ENCODE data around the gene OR8G5. TPM values are rescaled to one million over a fixed set of nuclear protein-coding genes. Genes with fewer than 3 reads are reported as not detected.
"Not testable (repeated sequence)": the region's sequence is repeated elsewhere in the genome, so short reads cannot be mapped to it uniquely, and the experiment has no call there.

Gene OR8G5, protein sequence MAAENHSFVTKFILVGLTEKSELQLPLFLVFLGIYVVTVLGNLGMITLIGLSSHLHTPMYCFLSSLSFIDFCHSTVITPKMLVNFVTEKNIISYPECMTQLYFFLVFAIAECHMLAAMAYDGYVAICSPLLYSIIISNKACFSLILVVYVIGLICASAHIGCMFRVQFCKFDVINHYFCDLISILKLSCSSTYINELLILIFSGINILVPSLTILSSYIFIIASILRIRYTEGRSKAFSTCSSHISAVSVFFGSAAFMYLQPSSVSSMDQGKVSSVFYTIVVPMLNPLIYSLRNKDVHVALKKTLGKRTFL
- under 1 TPM in 5 of 10 donors, not detected in 5; 0.20 to 0.32 (median 0.26) TPM for polyA plus RNA-seq (ENCODE audit: insufficient read length in 10 of 10)
- long read RNA-seq, donor 1 = 0 reads
- long read RNA-seq, donor 2 = 0 reads
- long read RNA-seq, donor 3 = 0 reads
- long read RNA-seq, donor 4 = 0 reads
- long read RNA-seq, donor 5 = 0 reads
- long read RNA-seq, donor 6 = 0 reads
- long read RNA-seq, donor 7 = 0 reads
- long read RNA-seq, donor 8 = 0 reads
- long read RNA-seq, donor 9 = 0 reads

DNA sequence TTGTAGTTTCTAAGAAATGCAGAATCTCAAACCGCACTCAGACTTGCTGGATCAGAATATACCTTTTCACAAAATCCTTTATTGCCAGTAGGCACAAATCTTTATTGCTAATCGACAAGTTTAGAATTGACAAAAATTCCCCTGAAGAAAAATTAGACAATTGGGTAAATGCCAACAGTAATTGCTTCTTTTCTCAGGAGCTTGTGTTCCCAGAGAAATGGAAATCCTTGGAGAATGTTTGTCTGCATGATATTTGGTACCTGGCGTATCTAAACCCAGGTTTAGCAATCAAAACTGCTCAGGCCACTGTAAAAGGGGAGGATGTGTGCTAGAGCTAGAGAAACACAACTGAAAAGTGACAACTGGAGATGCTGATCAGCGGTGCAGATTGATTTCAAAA is at the start of gene OR8G5:
Gene OR8G5, plus strand, starts transcription at position 301 of the 400 bp plus-strand sequence. CDS start 8,556 bp downstream, outside the sequence.
- no peak for DNase-seq

DNA sequence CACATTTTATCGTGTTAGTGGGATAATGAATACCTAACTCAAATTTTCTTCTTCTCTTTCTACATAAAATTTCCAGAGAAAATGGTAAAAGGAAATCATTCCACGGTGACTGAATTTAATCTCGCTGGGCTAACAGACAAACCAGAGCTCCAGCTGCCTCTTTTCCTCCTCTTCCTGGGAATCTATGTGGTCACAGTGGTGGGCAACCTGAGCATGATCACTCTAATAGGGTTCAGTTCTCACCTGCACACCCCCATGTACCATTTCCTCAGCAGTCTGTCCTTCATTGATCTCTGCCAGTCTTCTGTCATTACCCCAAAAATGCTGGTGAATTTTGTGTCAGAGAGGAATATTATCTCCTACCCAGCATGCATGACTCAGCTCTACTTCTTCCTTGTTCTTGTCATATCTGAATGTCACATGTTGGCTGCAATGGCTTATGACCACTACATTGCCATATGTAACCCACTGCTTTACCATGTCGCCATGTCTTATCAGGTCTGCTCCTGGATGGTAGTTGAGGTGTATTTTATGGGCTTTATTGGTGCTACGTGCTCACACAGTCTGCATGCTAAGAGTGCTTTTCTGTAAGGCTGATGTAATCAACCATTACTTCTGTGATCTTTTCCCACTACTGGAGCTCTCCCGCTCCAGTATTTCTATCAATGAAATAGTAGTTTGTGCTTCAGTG is 48.9 kb upstream of the OR8G5 start:
- DNase-seq = no peak

DNA sequence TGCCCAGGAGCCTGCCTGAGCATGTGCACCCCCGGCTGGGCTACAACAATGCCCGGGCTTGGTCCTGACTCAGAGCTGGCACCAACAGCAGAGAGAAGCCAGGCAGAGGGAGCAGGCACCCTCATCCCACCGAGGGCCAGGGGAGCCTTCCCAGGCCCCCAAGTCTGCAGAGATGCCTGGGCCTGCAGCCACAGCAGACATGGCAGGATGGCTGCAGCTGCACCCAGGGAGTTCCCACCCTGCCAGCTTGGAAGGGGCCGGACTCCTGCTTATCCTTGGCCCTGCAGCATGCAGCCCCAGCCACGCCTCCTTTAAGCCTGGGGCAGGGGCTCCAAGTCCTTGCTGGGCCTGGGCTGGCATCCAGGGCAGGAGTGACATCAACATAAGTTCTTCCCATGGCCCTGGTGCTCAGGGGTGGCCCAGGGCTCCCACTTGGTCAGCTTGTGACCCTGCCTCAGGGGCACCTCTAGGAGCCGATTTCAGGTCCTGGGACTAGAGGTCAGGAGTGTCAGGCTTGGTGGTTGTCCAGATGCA is 46.3 kb upstream of the OR8G5 start:
- no peak for DNase-seq

DNA sequence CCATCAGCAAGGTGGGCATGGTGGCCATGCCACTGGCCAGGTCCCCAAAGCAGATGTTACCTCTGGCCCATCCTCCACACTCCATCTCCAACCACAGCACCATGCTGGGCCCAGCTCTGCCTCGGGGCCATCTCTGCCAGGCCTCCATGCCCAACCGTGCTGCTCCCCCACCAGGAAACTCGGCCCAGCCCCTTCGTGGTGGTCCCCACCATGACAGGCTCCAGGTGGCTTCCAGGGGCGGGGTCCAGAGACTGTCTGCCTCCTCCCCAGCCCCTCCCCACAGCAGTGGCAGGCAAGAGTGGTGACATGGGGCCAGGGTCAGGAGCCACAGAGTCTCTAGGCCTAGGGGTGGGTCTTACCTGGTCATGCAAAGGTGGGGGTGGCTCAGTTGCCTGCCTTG is 45.8 kb upstream of the OR8G5 start:
- DNase-seq = no peak

DNA sequence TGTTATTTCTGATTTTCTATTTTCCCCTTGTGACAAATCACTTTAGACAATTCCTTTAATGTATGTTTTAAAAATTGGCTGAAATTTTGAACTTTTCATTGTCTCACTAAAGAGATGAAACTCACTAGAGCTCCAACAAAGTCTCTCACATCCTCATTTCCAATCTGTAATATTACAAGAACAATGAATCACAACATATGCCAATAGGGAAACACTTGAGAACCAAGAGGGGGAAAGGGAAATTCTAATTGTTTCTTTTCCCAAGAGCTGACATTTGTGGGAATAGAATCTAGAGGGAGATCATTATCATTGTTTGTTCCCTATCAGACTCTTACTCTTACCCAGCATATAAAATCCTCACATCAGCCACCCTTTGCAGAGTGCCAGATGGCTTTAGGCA is 44.9 kb upstream of the OR8G5 start:
- DNase-seq = no peak

DNA sequence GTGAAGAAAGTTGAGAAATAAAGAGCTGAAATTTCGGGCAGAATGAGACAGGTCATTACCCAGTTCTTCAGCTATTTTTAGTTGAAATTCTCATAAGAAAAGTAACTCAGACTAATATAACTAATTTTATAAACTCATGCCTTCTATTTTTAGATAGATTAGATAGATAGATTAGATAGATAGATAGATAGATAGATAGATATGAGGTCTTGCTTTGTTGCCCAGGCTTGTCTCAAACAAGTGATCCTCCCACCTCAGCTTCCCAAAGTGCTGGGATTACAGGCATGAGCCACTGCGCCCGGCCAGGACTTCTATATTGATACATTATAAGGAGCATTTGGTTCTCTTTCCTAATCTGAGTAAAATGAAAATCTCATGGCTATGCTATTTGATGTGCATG is 42.1 kb upstream of the OR8G5 start:
- DNase-seq = no peak

DNA sequence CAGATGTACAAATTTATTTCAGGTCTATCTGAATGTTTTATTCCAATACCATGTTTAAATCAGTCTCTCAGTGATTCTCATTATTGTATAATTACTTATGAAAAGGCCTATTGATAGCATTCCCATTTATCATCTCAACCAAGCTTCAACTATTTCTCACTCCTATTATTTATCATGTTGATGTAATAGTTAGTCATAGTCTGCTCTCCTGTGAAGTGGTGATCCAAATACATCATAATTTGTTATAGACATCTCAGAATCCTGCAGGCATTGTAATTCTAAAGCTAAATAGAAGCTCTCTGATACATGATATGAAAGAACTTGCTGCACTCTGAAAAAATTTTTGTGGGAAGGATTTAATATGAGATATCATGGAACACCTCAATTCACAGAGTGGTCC is 37.0 kb upstream of the OR8G5 start:
- no peak for DNase-seq

DNA sequence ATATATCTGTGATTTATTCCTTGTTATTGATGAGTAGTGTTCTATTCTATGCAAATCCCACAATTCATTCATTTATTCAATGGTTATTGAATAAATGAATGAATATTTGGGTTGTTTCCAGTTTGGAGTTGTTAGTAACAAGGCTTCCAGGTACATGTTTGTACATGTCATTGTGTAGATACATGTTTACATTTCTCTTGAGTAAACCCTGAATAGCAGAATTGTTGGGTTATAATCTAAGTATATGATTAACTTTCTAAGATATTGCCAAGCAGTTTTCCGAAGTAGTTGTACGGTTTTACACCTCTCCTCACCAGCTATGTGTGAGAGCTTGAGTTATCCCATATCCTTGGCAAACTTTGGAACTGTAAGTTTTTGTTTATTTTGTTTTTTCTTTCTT is 33.8 kb upstream of the OR8G5 start:
- no peak for DNase-seq

DNA sequence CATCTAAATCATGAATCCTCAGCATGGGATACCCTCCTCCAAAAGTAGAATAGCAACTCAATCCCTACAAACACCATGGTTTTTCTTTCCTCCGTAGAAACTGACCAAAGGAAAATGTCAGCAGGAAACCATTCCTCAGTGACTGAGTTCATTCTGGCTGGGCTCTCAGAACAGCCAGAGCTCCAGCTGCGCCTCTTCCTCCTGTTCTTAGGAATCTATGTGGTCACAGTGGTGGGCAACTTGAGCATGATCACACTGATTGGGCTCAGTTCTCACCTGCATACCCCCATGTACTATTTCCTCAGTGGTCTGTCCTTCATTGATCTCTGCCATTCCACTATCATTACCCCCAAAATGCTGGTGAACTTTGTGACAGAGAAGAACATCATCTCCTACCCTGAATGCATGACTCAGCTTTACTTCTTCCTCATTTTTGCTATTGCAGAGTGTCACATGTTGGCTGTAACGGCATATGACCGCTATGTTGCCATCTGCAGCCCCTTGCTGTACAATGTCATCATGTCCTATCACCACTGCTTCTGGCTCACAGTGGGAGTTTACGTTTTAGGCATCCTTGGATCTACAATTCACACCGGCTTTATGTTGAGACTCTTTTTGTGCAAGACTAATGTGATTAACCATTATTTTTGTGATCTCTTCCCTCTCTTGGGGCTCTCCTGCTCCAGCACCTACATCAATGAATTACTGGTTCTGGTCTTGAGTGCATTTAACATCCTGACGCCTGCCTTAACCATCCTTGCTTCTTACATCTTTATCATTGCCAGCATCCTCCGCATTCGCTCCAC is 31.4 kb upstream of the OR8G5 start:
- peak in 2 of 3 donors; percentile 3 to 26 for DNase-seq

DNA sequence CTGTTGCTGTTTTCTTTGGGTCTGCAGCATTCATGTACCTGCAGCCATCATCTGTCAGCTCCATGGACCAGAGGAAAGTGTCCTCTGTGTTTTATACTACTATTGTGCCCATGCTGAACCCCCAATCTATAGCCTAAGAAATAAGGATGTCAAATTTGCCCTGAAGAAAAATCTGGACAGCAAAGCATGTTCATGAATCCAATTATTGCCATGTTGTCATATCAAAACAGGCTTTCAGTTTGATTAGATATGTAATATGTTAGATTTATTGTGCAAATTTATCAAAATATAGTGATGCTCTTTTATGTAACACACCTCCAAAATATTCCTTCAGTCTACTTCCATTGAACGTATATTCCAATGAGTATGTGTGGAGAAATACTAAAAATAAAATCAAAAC is 30.7 kb upstream of the OR8G5 start:
- DNase-seq = no peak

DNA sequence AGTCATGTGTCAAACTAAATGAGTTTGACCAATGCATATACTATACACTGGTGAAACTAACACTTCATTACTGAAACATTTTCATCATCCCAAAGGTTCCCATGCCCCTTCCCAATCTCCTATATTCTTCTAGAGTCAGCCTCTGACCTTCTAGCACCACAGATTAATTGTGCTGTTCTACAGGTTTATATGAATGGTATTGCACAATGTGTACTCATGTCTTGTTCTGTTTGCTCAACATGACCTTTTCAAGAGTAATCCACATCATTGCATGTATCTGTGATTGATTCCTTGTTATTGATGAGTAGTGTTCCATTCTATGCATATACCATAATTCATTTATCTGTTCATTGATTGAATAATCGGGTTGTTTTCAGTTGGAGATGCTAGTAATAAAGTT is 22.8 kb upstream of the OR8G5 start:
- DNase-seq = no peak

DNA sequence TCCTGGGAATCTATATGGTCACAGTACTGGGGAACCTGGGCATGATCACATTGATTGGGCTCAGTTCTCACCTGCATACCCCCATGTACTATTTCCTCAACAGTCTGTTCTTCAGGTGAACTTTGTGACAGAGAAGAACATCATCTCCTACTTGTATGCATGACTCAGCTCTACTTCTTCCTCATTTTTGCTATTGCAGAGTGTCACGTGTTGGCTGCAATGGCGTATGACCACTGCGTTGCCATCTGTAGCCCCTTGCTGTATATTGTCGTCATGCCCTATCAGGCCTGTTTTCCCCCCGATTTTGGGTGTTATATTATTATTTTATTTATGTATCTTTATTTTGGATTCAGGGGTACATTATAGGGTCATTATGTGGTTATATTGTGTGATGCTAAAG is 17.7 kb upstream of the OR8G5 start:
- DNase-seq = no peak

DNA sequence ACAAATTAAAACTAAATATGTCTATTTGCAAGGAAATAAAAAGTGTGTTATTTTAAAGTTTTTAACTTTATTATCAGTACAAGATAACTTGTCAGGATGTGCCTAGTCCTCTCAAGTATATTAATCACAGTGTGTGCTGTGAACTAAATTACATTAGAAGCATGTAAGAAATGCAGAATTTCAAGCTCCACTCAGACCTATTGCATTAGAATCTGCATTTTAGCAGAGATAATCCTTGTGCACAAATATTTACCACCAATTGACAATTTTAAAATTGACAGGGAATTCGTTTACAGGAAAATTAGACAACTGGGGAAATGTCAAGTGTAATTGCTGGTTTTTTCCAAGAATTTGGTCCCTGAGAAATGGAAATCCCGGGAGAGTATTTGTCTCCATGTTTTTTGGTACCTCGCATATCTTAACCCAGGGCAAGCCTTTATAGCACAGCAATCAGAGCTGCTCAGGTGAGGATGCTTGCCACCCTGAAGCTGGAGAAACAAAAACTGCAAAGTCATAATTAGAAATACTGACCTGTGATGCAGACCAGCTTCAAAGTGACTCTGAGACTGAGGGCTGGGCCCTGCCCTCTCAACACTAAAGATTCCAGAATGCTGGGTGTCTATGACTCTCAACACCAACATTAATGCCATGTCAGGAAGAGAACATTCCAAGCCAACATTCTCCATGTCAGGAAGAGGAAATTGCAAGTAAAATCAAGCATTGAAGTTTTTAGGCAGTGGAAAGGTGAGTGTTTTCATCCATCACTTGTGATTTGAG is 15.4 kb upstream of the OR8G5 start, which contains the start of gene OR8G1:
Gene OR8G1, plus strand, starts transcription at position 475 of the 777 bp plus-strand sequence. CDS start 8,581 bp downstream, outside the sequence.
- no peak for DNase-seq

DNA sequence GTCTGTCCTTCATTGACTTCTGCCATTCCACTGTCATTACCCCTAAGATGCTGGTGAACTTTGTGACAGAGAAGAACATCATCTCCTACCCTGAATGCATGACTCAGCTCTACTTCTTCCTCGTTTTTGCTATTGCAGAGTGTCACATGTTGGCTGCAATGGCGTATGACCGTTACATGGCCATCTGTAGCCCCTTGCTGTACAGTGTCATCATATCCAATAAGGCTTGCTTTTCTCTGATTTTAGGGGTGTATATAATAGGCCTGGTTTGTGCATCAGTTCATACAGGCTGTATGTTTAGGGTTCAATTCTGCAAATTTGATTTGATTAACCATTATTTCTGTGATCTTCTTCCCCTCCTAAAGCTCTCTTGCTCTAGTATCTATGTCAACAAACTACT is 6.3 kb upstream of the OR8G5 start:
- not testable (repeated sequence) for DNase-seq

DNA sequence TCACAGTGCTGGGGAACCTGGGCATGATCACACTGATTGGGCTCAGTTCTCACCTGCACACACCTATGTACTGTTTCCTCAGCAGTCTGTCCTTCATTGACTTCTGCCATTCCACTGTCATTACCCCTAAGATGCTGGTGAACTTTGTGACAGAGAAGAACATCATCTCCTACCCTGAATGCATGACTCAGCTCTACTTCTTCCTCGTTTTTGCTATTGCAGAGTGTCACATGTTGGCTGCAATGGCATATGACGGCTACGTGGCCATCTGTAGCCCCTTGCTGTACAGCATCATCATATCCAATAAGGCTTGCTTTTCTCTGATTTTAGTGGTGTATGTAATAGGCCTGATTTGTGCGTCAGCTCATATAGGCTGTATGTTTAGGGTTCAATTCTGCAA is 8.9 kb downstream of the OR8G5 start:
- not testable (repeated sequence) for DNase-seq

DNA sequence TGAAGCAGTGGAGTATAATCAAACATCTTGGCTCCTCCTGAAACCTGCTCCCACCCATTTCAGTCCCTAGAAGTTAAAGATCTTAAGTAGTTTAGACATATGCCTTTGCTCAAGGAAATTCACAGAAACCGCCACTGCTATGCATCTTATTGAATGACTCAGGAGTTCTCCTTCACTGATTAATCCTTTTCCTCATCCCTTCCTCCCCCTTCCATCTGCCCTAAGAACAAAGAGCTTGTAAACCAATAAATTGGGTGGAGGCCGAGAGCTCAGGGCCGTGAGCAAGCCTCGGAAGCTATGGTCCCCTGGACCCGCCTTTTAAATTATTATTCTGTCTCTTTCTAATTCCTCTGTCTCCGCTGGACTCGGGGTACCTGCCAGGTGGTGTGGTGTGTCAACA is 14.7 kb downstream of the OR8G5 start:
- DNase-seq = not testable (repeated sequence)

DNA sequence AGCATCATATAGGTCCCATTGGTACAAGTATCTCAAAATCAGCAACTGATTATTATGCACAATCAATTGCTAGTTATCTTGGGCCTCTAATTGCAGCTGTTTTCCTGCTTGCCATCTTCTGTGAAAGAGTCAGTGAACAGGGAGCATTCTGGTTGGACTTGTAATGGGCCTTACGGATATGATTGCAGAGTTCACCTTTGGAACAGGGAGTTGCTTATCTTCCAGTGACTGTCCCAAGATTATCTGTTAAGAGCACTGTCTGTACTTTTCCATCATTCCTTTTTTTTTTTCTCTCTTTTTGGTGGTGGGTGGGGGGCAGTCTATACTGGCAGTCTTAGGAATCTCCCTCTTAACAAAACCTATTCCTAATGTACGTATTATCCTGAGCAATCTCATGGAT is 17.8 kb downstream of the OR8G5 start:
- DNase-seq = no peak

DNA sequence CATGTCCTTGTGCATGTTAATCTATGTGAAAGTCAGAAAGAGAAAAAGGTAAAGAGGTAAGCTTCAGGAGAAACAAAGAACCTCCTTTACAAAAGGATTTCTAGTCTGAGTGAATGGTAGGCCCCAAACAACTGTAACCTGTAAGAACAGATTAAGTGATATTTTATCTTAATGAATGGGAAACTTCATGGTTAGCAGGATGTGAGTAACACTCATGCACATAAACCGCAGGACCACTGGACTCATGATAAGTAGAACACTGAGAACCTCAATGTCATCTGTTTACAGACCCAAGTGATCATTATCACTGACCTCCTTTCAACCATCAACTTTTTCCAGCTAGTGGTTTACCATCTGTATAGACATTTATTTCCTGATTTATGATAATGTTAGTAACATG is 19.9 kb downstream of the OR8G5 start:
- DNase-seq = no peak

DNA sequence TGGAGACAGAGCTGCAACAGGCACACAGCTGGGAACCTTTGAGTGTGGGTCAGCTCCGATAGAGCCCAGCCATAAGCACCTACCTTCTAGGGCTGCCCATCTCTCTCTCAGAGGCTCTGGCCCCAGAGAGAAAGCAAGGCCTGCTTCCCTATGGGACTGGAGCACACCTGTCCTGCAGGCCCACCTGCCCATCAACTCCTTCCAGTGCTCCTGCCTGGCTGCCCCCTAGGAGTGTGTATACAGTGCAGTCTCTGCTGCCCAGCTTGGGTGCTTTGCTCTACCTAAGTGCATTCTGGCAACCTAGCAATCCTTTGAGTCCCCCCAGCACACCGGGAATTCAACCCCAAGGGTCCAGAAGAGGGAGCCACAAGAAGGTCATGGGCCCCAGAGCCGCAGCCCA is 21.0 kb downstream of the OR8G5 start:
- no peak for DNase-seq

DNA sequence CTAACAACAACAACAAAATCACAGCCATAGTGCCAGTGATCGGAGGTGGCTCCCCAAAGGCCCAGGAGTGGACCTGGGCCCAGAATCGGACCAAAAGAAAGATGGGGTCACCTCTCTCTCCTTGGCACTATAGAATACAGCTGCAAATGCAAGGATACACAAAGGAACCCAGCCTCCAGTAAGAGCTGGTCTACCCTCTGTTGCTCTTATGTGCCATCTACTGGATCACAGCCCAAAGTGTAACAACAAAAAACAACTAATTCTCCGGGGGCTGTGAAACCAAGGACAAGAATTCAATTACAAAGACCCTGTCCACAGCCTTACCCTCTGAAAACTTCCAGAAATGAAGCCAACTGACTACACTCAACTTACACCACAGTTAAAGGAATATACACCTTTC is 21.6 kb downstream of the OR8G5 start:
- DNase-seq = no peak

DNA sequence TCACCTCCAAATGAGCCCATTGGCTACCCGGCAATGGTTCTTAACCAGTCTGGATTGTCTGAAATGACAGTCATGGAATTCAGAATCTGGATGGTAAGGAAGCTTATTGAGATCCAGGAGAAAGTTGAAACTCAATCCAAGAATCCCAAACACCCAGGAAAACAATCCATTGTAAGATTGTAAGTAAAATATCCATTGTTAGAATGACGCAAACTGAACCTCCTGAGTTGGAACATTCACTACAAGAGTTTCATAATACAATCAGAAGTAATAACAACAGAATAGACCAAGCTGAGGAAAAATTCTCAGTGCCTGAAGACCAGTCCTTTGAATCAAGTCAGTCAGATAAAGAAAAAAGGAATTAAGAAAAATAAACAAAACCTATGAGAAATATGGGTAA is 22.1 kb downstream of the OR8G5 start:
- DNase-seq = no peak
